HG02588 (cell line): ENCODE results near the gene CES2.
"Not testable (repeated sequence)": the region's sequence is repeated elsewhere in the genome, so short reads cannot be mapped to it uniquely, and the experiment has no call there.

Source experiments
- ATAC-seq: cut with Tn5 transposase; IDR thresholded peaks from one replicate; pipeline ENCODE4 v1.9.1; 2021; ENCODE audit warnings: mild to moderate bottlenecking, moderate library complexity; ENCODE audit not compliant: unreplicated experiment

Gene CES2

DNA sequence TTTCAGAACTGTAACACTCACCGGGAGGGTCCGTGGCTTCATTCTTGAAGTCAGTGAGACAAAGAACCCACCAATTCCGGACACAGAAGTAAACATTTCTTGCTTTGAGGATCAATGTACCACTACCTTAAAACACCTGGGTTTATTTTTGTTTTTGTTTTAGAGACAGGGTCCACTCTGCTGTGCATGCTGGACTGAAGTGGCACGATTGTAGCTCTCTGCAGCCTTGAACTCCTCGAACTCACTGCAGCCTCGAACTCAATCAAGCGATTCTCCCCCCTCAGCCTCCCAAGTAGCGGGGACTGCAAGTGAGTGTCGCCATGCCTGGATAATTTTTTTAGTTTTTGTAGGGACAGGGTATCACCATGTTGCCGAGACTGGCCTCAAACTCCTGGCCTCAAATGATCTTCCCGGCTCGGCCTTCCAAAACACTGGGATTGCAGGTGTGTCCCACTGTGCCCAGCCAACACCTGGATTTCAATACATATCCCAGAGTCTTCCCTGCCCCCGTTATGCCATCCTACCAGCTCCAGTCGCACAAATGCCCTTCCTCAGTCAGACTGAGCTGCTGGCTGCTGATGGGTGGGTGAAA, 40.1 kb downstream of the CES2 start:
- no peak for ATAC-seq

DNA sequence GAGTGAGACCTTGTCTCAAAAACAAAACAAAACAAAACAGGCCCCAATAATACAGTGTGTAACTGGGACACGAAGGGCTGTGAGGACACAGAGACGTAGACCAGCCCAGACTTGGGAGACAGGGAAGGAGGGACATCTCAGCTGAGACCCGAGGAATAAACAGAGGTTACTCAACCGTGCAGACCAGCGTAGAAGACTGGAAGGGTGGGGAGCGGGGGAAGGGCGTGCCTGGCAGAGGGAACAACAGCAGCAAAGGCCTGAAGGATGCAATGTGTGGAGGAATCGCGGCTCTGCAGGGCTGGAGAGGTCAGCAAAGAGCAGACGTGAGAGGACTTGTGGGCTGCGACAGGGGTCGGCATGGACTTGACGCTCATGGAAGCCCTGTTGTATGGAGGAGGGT, 41.4 kb downstream of the CES2 start:
- ATAC-seq = no peak

DNA sequence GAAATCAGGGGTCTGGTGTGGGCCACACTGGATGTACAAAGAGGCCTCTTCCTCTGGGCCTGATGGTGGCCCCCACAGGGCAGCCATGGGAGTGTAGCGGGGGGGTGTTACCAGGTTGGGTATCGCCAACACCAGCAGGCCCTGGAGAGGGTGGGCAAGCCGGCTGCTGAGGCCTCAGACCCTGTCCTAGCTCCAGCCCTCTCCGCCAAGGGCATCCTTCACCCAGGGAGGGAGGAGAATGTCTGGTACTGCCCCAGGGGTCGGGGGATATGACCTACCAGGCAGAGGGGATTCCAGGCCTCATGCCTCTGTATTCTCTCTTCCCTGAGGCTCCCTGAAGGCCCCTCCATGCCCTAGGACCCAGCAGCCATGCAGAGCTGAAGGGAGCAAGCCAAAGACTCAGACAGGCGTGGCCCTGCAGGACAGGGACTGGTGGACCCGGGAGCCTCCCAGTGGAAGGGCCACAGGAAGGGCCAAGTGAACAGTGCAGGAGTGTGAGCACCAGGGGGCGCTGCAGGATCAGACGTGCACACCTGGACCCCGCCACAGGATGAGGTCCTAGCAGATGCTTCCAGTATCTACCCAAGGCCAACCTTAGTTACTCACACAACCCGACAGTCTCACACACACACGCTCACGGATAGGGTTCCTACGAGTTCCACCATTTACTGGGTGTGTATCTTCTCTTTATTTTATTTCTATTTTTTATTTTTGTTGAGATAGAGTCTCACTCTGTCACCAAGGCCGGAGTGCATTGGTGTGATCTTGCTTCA, 42.2 kb downstream of the CES2 start:
- ATAC-seq = peak; percentile 79

DNA sequence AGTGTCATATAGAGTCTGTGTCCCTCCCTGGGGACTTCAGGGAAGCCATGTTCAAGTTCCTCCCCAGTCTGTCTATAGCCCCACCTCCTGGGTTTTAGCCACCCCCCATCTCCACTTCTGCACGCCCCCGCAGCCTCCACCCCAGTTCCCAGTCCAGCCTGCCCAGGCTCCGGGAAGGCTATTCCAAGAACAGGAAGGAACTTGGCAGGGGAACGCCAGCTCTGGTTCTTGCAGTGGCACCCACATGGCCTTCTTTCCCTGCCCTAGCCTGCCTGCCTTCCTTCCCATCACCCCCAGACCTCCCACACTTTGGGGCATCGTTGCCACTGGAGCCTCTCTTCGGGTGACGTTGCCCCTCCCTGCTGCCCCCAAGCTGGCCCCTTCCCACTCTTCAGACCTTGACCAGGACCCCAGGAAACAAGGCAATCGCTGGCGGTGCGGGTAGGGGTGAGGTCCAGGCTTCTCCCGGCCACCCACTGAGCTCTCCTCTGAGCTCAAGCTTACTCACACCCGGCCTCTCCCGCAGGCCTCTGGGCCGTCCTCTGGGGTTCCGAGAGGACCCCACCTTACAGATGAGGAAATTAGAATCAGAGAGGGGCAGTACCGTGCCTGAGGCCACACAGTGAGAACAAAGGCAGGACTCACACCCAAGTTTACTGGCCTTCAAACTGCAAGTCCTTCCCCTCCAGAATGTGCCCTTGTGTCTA, 43.8 kb downstream of the CES2 start:
- no peak for ATAC-seq

DNA sequence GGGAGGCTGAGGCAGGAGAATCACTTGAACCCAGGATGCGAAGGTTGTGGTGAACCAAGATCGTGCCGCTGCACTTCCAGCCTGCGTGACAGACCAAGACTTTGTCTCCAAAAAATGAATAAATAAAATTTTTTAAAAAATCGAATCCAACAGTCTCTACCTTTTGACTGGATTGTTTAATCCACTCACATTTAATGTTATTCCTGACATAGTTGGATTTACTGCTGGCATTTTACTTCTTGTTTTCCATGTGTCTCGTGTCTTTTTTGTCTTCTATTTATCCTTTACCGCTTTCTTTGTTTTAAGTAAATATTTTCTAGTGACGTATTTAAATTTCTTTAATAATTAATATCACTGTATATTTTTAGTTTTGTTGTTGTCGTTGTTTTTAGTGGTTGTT, 47.7 kb downstream of the CES2 start:
- no peak for ATAC-seq

DNA sequence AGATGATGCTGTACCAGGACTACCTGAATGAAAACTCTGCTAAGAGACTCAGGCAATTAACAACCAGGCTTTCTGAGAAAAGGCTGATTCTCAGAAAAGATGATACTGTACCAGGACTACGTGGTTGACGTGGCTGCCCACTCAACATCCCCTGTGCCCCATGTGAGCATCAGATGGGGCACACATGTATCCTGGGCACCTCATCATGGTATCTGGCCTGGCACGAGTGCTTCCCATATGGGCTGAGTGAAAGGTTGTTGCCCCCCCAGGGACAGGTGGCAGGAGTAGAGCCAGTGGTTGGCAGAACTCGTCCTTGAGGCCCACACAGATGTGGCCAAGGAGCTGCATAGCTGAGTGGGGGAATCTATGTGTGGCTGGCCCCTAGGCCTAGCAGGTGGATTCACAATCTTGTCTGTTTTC, 49.6 kb downstream of the CES2 start:
- no peak for ATAC-seq

DNA sequence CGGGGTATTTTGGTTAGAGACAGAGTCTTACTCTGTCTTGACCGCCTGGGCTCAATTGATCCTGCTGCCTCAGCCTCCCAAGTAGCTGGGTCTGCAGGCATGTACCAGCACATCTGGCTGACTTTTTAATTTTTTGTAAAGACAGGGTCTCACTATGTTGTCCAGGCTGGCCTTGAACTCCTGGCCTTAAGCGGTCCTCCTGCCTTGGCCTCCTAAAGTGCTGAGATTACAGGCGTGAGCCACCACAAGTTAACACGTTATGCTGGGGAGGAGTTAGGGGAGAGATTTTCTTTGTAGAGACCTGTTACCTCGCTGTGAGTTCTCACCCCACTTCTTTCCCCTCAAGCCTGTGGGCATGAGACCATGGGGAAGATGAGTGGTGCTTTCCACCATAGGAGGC, 51.2 kb downstream of the CES2 start:
- ATAC-seq = no peak

DNA sequence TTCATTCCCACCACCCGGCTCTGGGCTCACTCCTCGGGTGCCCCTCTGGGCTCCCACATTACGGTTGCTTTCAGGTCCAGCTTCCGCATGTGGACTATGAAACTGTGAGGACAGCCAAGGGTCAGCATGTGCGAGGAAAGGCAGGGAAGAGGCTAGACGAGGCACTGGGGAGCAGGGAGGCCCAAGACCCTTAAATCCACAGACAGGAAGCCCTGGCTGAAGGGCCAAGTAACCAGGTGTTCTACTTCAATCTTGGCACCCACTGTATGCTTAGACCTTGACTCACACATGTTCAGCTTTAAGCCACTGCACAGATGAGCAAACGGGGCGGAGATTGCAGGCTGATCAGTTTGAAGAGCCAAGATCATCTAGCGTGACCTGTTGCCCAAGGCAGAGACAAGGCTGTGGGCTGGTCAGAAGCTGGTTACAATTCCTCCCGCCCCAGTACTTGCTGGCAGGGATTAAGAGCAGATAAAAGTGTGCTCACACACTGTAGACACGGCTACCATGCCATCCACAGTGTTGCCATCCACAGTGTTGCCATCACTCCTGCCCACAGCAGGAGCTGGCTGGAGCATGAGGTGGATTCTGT, 53.0 kb downstream of the CES2 start, which contains the start of gene CES4A:
TSS of gene CES4A (plus strand) at position 393 of the 592 bp plus-strand sequence. CDS start at position 577, 184 bp downstream.
- ATAC-seq = no peak

DNA sequence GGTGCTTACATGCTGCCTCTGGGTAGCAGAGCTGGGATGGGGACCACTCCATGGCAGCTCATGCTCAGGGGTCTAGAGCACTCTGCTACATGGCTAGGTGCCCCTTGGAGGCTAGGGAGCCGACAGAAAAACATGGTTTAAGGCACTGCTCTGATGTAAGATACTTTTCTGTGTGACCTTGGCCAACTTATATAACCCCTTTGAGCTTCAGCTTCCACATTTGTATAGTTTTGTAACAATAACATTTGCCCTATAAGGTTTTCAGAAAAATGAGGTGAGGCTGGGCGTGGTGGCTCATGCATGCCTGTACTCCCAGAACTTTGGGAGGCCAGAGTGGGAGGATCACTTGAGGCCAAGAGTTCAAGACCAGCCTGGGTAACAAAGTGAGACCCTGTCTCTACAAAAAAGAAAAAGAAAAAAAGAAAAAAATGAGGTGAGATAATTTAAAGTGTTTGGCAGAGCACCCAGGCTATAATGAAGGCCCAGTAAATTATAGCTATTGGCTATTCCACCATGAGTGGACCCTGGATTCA, 56.3 kb downstream of the CES2 start:
- ATAC-seq = no peak

DNA sequence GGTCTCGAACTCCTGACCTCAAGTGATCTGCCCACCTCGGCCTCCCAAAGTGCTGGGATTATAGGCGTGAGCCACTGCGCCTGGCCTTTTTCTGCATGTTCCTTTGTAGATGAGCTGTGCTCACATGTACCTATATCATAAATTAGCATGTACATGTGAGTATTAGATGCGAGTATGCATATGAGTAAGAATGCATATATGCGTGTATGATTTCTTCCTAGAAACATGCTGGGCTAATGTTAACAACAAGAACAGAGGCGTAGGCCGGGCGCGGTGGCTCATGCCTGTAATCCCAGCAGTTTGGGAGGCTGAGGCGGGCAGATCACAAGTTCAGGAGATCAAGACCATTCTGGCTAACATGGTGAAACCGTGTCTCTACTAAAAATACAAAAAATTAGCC, 58.2 kb downstream of the CES2 start:
- ATAC-seq = not testable (repeated sequence)
